Activated T-cell treated with anti-CD3 and anti-CD28 coated beads, Interleukin-2, amount 50 U/mL, for 24 hours (primary cell): ENCODE measurements around the gene ABL1.

Experiments
- DNase-seq: peaks from one replicate; pipeline ENCODE4 v3.0.0-alpha.2; 2020
- H3K27ac Mint-ChIP-seq: 2 replicates; pipeline ENCODE4 v1.8.0; 2020; ENCODE audit warnings: mild to moderate bottlenecking, mixed read lengths
- H3K27me3 Mint-ChIP-seq: 2 replicates; pipeline ENCODE4 v1.8.0; 2020; ENCODE audit warnings: mixed read lengths
- H3K36me3 Mint-ChIP-seq: 2 replicates; pipeline ENCODE4 v1.8.0; 2020; ENCODE audit warnings: low read depth, mixed read lengths
- H3K4me1 Mint-ChIP-seq: 2 replicates; pipeline ENCODE4 v1.8.0; 2020; ENCODE audit warnings: low read depth, mixed read lengths
- H3K4me3 Mint-ChIP-seq: 2 replicates; pipeline ENCODE4 v1.8.0; 2020; ENCODE audit warnings: mild to moderate bottlenecking, moderate library complexity, mixed read lengths
- H3K9me3 Mint-ChIP-seq: 2 replicates; pipeline ENCODE4 v1.8.0; 2020; ENCODE audit warnings: mixed read lengths

Gene ABL1

DNA sequence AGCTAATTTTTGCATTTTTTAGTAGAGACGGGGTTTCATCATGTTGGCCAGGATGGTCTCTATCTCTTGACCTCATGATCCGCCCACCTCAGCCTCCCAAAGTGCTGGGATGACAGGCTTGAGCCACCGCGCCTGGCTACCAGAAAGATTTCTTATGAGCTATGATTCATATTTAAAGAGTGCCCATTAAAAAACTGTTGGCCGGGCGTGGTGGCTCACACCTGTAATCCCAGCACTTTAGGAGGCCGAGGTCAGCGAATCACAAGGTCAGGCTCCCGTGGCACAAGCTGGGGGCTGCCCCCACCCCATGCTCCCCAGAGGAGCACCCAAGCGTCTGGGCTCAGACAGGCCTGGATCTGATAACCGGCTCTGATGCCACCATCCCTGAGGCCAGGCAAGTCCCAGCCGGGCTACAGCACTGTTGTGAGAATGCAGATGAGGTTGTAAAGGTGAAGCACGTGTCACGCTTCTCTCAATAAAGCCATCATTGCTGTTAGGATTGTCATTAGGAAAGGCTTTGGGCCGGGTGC, 47.7 kb downstream of the ABL1 start:
- no peak for DNase-seq
- Mint-ChIP-seq H3K4me3 (no peak overlapping the region), H3K9me3 (no peaks in the 10 kb centered on the region), H3K36me3 (peaks cover 95% of the 10 kb centered on the region), H3K27ac (no peak overlapping the region), H3K27me3 (no peaks in the 10 kb centered on the region), H3K4me1 (no peaks in the 10 kb centered on the region)

GRCh38 chr9:130883479-130883878, 48.4 kb downstream of the ABL1 start:
- Mint-ChIP-seq H3K9me3 (no peaks in the 10 kb centered on the region), H3K27me3 (no peaks in the 10 kb centered on the region), H3K4me3 (no peak overlapping the region), H3K27ac (no peak overlapping the region), H3K4me1 (no peaks in the 10 kb centered on the region), H3K36me3 (peaks cover 97% of the 10 kb centered on the region)
- DNase-seq = no peak

DNA sequence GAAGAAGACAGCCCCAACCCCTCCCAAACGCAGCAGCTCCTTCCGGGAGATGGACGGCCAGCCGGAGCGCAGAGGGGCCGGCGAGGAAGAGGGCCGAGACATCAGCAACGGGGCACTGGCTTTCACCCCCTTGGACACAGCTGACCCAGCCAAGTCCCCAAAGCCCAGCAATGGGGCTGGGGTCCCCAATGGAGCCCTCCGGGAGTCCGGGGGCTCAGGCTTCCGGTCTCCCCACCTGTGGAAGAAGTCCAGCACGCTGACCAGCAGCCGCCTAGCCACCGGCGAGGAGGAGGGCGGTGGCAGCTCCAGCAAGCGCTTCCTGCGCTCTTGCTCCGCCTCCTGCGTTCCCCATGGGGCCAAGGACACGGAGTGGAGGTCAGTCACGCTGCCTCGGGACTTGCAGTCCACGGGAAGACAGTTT, 49.1 kb downstream of the ABL1 start:
- Mint-ChIP-seq H3K4me1 (no peaks in the 10 kb centered on the region), H3K4me3 (no peak overlapping the region), H3K36me3 (peaks cover 94% of the 10 kb centered on the region), H3K9me3 (no peaks in the 10 kb centered on the region), H3K27me3 (no peaks in the 10 kb centered on the region), H3K27ac (no peak overlapping the region)
- DNase-seq = no peak

GRCh38 chr9:130884542-130885483, 49.8 kb downstream of the ABL1 start:
- no peaks in the 10 kb centered on the region for H3K27me3 Mint-ChIP-seq
- DNase-seq = no peak
- no peak overlapping the region for H3K4me3 Mint-ChIP-seq
- H3K36me3 Mint-ChIP-seq = peaks cover 92% of the 10 kb centered on the region
- no peaks in the 10 kb centered on the region for H3K4me1 Mint-ChIP-seq
- no peaks in the 10 kb centered on the region for H3K9me3 Mint-ChIP-seq
- H3K27ac Mint-ChIP-seq = no peak overlapping the region

GRCh38 chr9:130885484-130886375, 50.7 kb downstream of the ABL1 start:
- no peak overlapping the region for H3K27ac Mint-ChIP-seq

GRCh38 chr9:130886981-130887380, 51.9 kb downstream of the ABL1 start:
- no peaks in the 10 kb centered on the region for H3K27me3 Mint-ChIP-seq
- H3K4me1 Mint-ChIP-seq = no peaks in the 10 kb centered on the region
- no peaks in the 10 kb centered on the region for H3K9me3 Mint-ChIP-seq
- no peak overlapping the region for H3K4me3 Mint-ChIP-seq
- H3K27ac Mint-ChIP-seq = no peak overlapping the region
- peaks cover 77% of the 10 kb centered on the region for H3K36me3 Mint-ChIP-seq
- DNase-seq = no peak

More at GRCh38 chr9:130885484-130886375, 50.7 kb downstream of the ABL1 start:
- no peak overlapping the region for H3K4me3 Mint-ChIP-seq
- peaks cover 86% of the 10 kb centered on the region for H3K36me3 Mint-ChIP-seq
- no peaks in the 10 kb centered on the region for H3K4me1 Mint-ChIP-seq
- H3K9me3 Mint-ChIP-seq = no peaks in the 10 kb centered on the region
- no peak for DNase-seq
- no peaks in the 10 kb centered on the region for H3K27me3 Mint-ChIP-seq

GRCh38 chr9:130887494-130888144, 52.6 kb downstream of the ABL1 start:
- Mint-ChIP-seq H3K9me3 (no peaks in the 10 kb centered on the region), H3K27me3 (no peaks in the 10 kb centered on the region), H3K4me1 (no peaks in the 10 kb centered on the region), H3K36me3 (peaks cover 75% of the 10 kb centered on the region), H3K27ac (no peak overlapping the region), H3K4me3 (no peak overlapping the region)
- DNase-seq = no peak

- no peak for DNase-seq
- Mint-ChIP-seq H3K4me1 (no peaks in the 10 kb centered on the region), H3K36me3 (peaks cover 73% of the 10 kb centered on the region), H3K9me3 (no peaks in the 10 kb centered on the region), H3K4me3 (no peak overlapping the region), H3K27ac (no peak overlapping the region), H3K27me3 (no peaks in the 10 kb centered on the region)
Observed at GRCh38 chr9:130888146-130888885, 53.3 kb downstream of the ABL1 start.

DNA sequence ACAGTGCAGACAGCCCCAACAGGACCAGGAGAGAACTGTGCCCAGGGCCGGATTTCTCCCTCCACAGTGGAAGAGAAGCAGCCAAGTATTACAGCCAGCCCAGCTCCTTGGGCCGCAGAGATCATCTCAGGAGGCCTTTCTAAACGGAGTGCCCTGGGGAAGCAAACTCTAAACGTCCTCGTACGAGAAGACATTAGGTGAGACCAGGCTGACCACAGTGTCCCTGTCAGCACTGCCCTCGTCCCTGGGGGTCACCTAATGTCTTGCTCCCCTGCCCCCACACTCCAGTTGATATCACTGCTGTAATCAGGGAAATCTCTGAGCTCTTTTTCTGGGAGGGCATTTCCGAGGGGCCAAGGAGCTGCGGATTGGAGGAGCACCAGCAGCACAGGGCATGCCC, 55.1 kb downstream of the ABL1 start:
- H3K36me3 Mint-ChIP-seq = peaks cover 60% of the 10 kb centered on the region
- no peak overlapping the region for H3K4me3 Mint-ChIP-seq
- no peaks in the 10 kb centered on the region for H3K9me3 Mint-ChIP-seq
- no peaks in the 10 kb centered on the region for H3K27me3 Mint-ChIP-seq
- no peak overlapping the region for H3K27ac Mint-ChIP-seq
- H3K4me1 Mint-ChIP-seq = no peaks in the 10 kb centered on the region
- DNase-seq = no peak

GRCh38 chr9:130890870-130891687, 56.0 kb downstream of the ABL1 start:
- Mint-ChIP-seq H3K27ac (peak overlapping the region; percentile 22), H3K9me3 (no peaks in the 10 kb centered on the region)

GRCh38 chr9:130891688-130892476, 56.8 kb downstream of the ABL1 start:
- no peak overlapping the region for H3K4me3 Mint-ChIP-seq
- no peaks in the 10 kb centered on the region for H3K9me3 Mint-ChIP-seq
- no peaks in the 10 kb centered on the region for H3K4me1 Mint-ChIP-seq
- H3K27ac Mint-ChIP-seq = no peak overlapping the region
- no peaks in the 10 kb centered on the region for H3K27me3 Mint-ChIP-seq
- H3K36me3 Mint-ChIP-seq = peaks cover 42% of the 10 kb centered on the region
- DNase-seq = no peak

More at GRCh38 chr9:130890870-130891687, 56.0 kb downstream of the ABL1 start:
- DNase-seq = no peak
- H3K4me3 Mint-ChIP-seq = no peak overlapping the region
- H3K4me1 Mint-ChIP-seq = no peaks in the 10 kb centered on the region
- H3K27me3 Mint-ChIP-seq = no peaks in the 10 kb centered on the region
- peaks cover 50% of the 10 kb centered on the region for H3K36me3 Mint-ChIP-seq

GRCh38 chr9:130892477-130893304, 57.6 kb downstream of the ABL1 start:
- H3K4me1 Mint-ChIP-seq = no peaks in the 10 kb centered on the region
- H3K27ac Mint-ChIP-seq = no peak overlapping the region
- H3K9me3 Mint-ChIP-seq = no peaks in the 10 kb centered on the region
- DNase-seq = no peak
- no peak overlapping the region for H3K4me3 Mint-ChIP-seq
- H3K36me3 Mint-ChIP-seq = peaks cover 34% of the 10 kb centered on the region
- no peaks in the 10 kb centered on the region for H3K27me3 Mint-ChIP-seq
